Ascending aorta (tissue), 2 donors: Measurements from ENCODE around the gene RFWD3. TPM values are rescaled to one million over a fixed set of nuclear protein-coding genes. Genes with fewer than 3 reads are reported as not detected.

ENCODE experiments used
- DNase-seq, 2 donors: peaks; one replicate each; pipeline ENCODE4 v3.0.0-alpha.2; 2019; ENCODE audit warnings: low spot score in 2 of 2
- H3K27ac ChIP-seq, 2 donors: fragments of 200-600 bp; sonication (generic); one replicate each; pipeline ENCODE4 v1.5.1; 2016 to 2017; ENCODE audit warnings: mild to moderate bottlenecking in 1 of 2
- H3K27me3 ChIP-seq: fragments of 200-600 bp; sonication (generic); one replicate; pipeline ENCODE4 v1.5.1; 2017
- H3K36me3 ChIP-seq, 2 donors: fragments of 200-600 bp; sonication (generic); one replicate each; pipeline ENCODE4 v1.5.1; 2016
- H3K4me1 ChIP-seq, 2 donors: fragments of 200-600 bp; sonication (generic); one replicate each; pipeline ENCODE4 v1.5.1; 2016 to 2017; ENCODE audit warnings: mild to moderate bottlenecking in 1 of 2
- H3K4me3 ChIP-seq, 2 donors: fragments of 200-600 bp; sonication (generic); one replicate each; pipeline ENCODE4 v1.5.1; 2016 to 2017; ENCODE audit warnings: mild to moderate bottlenecking in 1 of 2
- H3K9me3 ChIP-seq, 2 donors: fragments of 200-600 bp; sonication (generic); one replicate each; pipeline ENCODE4 v1.5.1; 2016
- CTCF ChIP-seq, 3 experiments: fragments of 200-600 bp in 2 of 3; fragments of 450-650 bp in 1 of 3; sonication (generic) in 2 of 3; IDR thresholded peaks; one replicate each; pipeline ENCODE4 v1.5.1; 2016 to 2019; ENCODE audit warnings: antibody characterized with exemption in 3 of 3, mild to moderate bottlenecking in 1 of 3, moderate library complexity in 1 of 3
- intact Hi-C: fragments of 100-400 bp; cut with DNase I; formaldehyde crosslinking; loops from one replicate; pipeline ENCODE4 v1.15.1; 2023
- total RNA-seq: library from RNA; depleted of rRNA; stranded (reverse); fragments of >200 nt; gene quantifications from one replicate; pipeline ENCODE4 v1.1.0, GENCODE V29; 2016

RFWD3 gene
- total RNA-seq, 1 donor from 2014 or later, result 54.6 TPM

GRCh38 chr16:74710401-74710800 is 43.7 kb upstream of the RFWD3 start:
- Histone ChIP-seq H3K9me3 (no peaks in the 10 kb centered on the region), H3K4me1 (no peaks in the 10 kb centered on the region), H3K36me3 (no peaks in the 10 kb centered on the region), H3K27me3 (no peaks in the 10 kb centered on the region), H3K4me3 (no peak overlapping the region), H3K27ac (no peak overlapping the region)
- no peak for DNase-seq
- intact Hi-C loops, result no loop called here
- no peak for TF ChIP-seq CTCF (IDR thresholded peaks at IDR 0.05)

DNA sequence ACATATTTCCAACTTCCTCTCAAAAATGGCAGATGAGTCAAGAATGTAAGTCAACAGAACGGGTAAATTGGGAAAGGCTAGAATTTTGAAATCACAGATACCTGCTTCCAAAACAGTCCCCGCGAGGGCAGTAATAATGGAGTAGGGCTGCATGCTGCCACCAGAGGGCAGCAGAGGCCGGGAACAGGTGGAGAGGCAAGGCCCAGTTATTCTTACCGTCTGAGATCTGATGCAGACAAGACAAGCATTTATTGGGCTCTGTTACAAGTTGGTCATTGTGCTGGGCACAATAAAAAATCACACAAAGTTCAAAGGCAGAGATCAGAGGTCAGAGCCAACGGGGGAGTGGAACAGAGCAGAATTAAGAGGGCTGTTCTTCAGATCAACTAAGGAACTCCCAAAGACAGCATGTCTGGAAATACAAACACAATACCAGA is 42.8 kb upstream of the RFWD3 start:
- Histone ChIP-seq H3K27me3 (no peaks in the 10 kb centered on the region), H3K27ac (no peak overlapping the region), H3K4me3 (no peak overlapping the region), H3K9me3 (no peaks in the 10 kb centered on the region), H3K36me3 (no peaks in the 10 kb centered on the region), H3K4me1 (no peaks in the 10 kb centered on the region)
- DNase-seq, result peak in 1 of 2 donors; percentile 81
- peak; percentile 82 to 95 (median 93) for TF ChIP-seq CTCF (IDR thresholded peaks at IDR 0.05)
- intact Hi-C loops, result loop anchor here (1.0 to 10.0 kb wide), 3 partner anchors 153 to 435 kb away; partner anchors contain the start of genes LDHD and ZFP1

- H3K4me3 ChIP-seq, result peak within 1 kb of the TSS; percentile 70 to 93
- no peaks in the 10 kb centered on the region for H3K27me3 ChIP-seq
- H3K4me1 ChIP-seq, result peaks cover 0 to 4% of the 10 kb centered on the region in 2 donors
- peak in 1 of 3 experiments; percentile 20 for TF ChIP-seq CTCF (IDR thresholded peaks at IDR 0.05)
- peak within 1 kb of the TSS; percentile 87 to 90 for H3K27ac ChIP-seq
- peak in 1 of 2 donors; percentile 86 for DNase-seq
- no peaks in the 10 kb centered on the region for H3K9me3 ChIP-seq
- no peaks in the 10 kb centered on the region for H3K36me3 ChIP-seq
- intact Hi-C loops, result loop anchor here (2.0 to 10.0 kb wide), 3 partner anchors 34 to 444 kb away; partner anchors contain the start of genes LDHD, RFWD3 and ZFP1
Observed at GRCh38 chr16:74700438-74701225, 34.0 kb upstream of the RFWD3 start, which contains the start of gene MLKL. MLKL (minus strand) TSS chr16:74700862; CDS start chr16:74695757, 5,105 bp downstream.

- H3K27ac ChIP-seq, result peak overlapping the region; percentile 87 to 90
- H3K4me1 ChIP-seq, result peaks cover 0 to 4% of the 10 kb centered on the region in 2 donors
- peaks cover 0 to 5% of the 10 kb centered on the region in 2 donors for H3K36me3 ChIP-seq
- H3K27me3 ChIP-seq, result no peaks in the 10 kb centered on the region
- intact Hi-C loops, result loop anchor here (2.0 to 10.0 kb wide), 3 partner anchors 33 to 445 kb away; partner anchors contain the start of genes LDHD, RFWD3 and ZFP1
- no peak for DNase-seq
- TF ChIP-seq CTCF (IDR thresholded peaks at IDR 0.05), result no peak
- H3K4me3 ChIP-seq, result peak overlapping the region; percentile 70 to 93
- no peaks in the 10 kb centered on the region for H3K9me3 ChIP-seq
Observed at GRCh38 chr16:74700116-74700437, 33.4 kb upstream of the RFWD3 start.

DNA sequence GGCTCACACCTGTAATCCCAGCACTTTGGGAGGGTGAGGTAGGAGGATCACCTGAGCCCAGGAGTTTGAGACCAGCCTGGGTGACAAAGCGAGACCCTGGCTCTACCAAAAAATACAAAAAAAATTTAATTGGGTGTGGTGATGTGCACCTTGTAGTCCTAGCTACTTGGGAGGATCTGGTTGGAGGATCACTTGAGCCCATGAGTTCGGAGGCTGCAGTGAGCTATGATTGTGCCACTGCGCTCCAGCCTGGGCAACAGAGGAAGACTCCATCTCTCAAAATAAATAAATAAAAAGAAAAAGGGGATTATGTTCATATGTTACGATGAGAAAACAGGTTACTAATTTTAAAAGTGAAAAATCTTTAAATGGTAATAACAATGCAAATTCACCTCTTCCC is 33.0 kb upstream of the RFWD3 start:
- no peaks in the 10 kb centered on the region for H3K27me3 ChIP-seq
- peaks cover under 1 to 9% of the 10 kb centered on the region in 2 donors for H3K36me3 ChIP-seq
- peak overlapping the region in 1 of 2 donors; percentile 93 for H3K4me3 ChIP-seq
- no peak for DNase-seq
- no peak for TF ChIP-seq CTCF (IDR thresholded peaks at IDR 0.05)
- H3K4me1 ChIP-seq, result peaks cover 0 to 4% of the 10 kb centered on the region in 2 donors
- H3K27ac ChIP-seq, result peak overlapping the region; percentile 87 to 90
- intact Hi-C loops, result loop anchor here (2.0 to 10.0 kb wide), 3 partner anchors 33 to 445 kb away; partner anchors contain the start of genes LDHD, RFWD3 and ZFP1
- H3K9me3 ChIP-seq, result no peaks in the 10 kb centered on the region
